NB4 (cell line): ENCODE measurements around the gene ZNF229.

Source experiments
- POLR2A ChIP-seq: IDR thresholded peaks from 2 replicates; pipeline ENCODE4 v1.6.1; 2011; ENCODE audit warnings: mild to moderate bottlenecking; ENCODE audit not compliant: insufficient read length; ENCODE audit errors: extremely low read depth
- TF ChIP-seq, protein P1 (sequence below): IDR thresholded peaks from one replicate; pipeline ENCODE4 v1.5.1; 2012; ENCODE audit warnings: low read depth, low read length
- TF ChIP-seq, protein P2 (sequence below): IDR thresholded peaks from 2 replicates; pipeline ENCODE4 v1.6.1; 2011; ENCODE audit warnings: low read depth, low read length

DNA sequence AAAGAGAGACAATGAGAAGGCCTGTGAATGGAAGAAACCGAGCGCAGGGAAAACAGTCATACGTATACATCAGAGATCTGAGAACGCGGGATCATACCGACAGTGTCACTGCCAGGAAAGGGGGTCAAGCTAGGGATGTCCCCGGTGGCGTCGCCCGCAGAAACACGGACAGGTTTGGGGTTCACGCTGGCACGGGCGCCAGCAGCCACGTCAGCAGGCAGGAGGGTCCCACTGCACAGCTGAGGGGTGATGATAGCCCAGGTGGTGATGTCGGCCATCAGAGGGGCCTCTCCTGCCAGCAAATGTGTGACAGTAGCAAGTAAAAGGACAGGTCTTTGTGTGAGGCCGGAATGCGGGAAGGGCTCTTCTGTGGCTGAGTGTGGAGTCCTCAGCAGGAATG is 3.4 kb upstream of the ZNF229 start:
- TF ChIP-seq, protein P1, sequence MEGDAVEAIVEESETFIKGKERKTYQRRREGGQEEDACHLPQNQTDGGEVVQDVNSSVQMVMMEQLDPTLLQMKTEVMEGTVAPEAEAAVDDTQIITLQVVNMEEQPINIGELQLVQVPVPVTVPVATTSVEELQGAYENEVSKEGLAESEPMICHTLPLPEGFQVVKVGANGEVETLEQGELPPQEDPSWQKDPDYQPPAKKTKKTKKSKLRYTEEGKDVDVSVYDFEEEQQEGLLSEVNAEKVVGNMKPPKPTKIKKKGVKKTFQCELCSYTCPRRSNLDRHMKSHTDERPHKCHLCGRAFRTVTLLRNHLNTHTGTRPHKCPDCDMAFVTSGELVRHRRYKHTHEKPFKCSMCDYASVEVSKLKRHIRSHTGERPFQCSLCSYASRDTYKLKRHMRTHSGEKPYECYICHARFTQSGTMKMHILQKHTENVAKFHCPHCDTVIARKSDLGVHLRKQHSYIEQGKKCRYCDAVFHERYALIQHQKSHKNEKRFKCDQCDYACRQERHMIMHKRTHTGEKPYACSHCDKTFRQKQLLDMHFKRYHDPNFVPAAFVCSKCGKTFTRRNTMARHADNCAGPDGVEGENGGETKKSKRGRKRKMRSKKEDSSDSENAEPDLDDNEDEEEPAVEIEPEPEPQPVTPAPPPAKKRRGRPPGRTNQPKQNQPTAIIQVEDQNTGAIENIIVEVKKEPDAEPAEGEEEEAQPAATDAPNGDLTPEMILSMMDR: no peak
- TF ChIP-seq, protein P2, sequence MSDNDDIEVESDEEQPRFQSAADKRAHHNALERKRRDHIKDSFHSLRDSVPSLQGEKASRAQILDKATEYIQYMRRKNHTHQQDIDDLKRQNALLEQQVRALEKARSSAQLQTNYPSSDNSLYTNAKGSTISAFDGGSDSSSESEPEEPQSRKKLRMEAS: no peak
- TF ChIP-seq POLR2A: no peak
